WERI-Rb-1 (cell line): ENCODE results near the gene ZNF606.
A peak's percentile ranks its signal among the peaks of the same experiment; 100 is the strongest.

Source experiments
- DNase-seq: peaks from one replicate; pipeline ENCODE4 v3.0.0-alpha.2; 2020
- H3K27ac ChIP-seq: fragments of 250-450 bp; sonication (Bioruptor Pico); 2 replicates; pipeline ENCODE4 v1.5.1; 2020; ENCODE audit warnings: mild to moderate bottlenecking, moderate library complexity
- H3K27me3 ChIP-seq: fragments of 250-450 bp; sonication (Bioruptor Pico); 2 replicates; pipeline ENCODE4 v1.5.1; 2021; ENCODE audit warnings: mild to moderate bottlenecking, low read depth, moderate library complexity; ENCODE audit not compliant: insufficient read depth, severe bottlenecking
- H3K36me3 ChIP-seq: fragments of 250-450 bp; sonication (Bioruptor Pico); 2 replicates; pipeline ENCODE4 v1.5.1; 2020; ENCODE audit warnings: mild to moderate bottlenecking, moderate library complexity
- H3K4me3 ChIP-seq: 2 replicates; pipeline ENCODE4 v1.5.1; 2011; ENCODE audit warnings: low read depth, mild to moderate bottlenecking, control low read depth, low read length
- H3K9me3 ChIP-seq: fragments of 250-450 bp; sonication (Bioruptor Pico); 2 replicates; pipeline ENCODE4 v1.5.1; 2021; ENCODE audit warnings: mild to moderate bottlenecking, moderate library complexity; ENCODE audit not compliant: severe bottlenecking
- CTCF ChIP-seq: IDR thresholded peaks from 2 replicates; pipeline ENCODE4 v1.5.1; 2011; ENCODE audit warnings: low read depth, mild to moderate bottlenecking, control low read depth, inconsistent platforms, low read length

The ZNF606 gene

GRCh38 chr19:57954996-57955395 lies 47.6 kb downstream of the ZNF606 start:
- H3K36me3 ChIP-seq: no peaks in the 10 kb centered on the region
- no peak for DNase-seq
- TF ChIP-seq CTCF: no peak
- no peaks in the 10 kb centered on the region for H3K27me3 ChIP-seq
- H3K4me3 ChIP-seq: no peak overlapping the region
- no peak overlapping the region for H3K27ac ChIP-seq
- peaks cover 8% of the 10 kb centered on the region for H3K9me3 ChIP-seq

GRCh38 chr19:57949702-57950101 lies 52.9 kb downstream of the ZNF606 start:
- no peak overlapping the region for H3K27ac ChIP-seq
- peaks cover 10% of the 10 kb centered on the region for H3K9me3 ChIP-seq

GRCh38 chr19:57949296-57949695 lies 53.3 kb downstream of the ZNF606 start:
- DNase-seq: no peak
- H3K4me3 ChIP-seq: no peak overlapping the region
- no peak for TF ChIP-seq CTCF
- H3K36me3 ChIP-seq: peaks cover 8% of the 10 kb centered on the region
- peaks cover 10% of the 10 kb centered on the region for H3K9me3 ChIP-seq
- H3K27me3 ChIP-seq: no peaks in the 10 kb centered on the region
- no peak overlapping the region for H3K27ac ChIP-seq

More at GRCh38 chr19:57949702-57950101, 52.9 kb downstream of the ZNF606 start:
- Histone ChIP-seq H3K4me3 (no peak overlapping the region), H3K36me3 (peaks cover 6% of the 10 kb centered on the region; the same call in 1 of the 2 replicates), H3K27me3 (no peaks in the 10 kb centered on the region)
- no peak for TF ChIP-seq CTCF
- no peak for DNase-seq

- Histone ChIP-seq H3K27ac (peak within 1 kb of the TSS; percentile 84), H3K9me3 (peaks cover 10% of the 10 kb centered on the region), H3K4me3 (peak within 1 kb of the TSS; percentile 85), H3K36me3 (peaks cover 25% of the 10 kb centered on the region), H3K27me3 (no peaks in the 10 kb centered on the region)
- DNase-seq: peak; percentile 98
- peak; percentile 60 for TF ChIP-seq CTCF
Observed at GRCh38 chr19:57947419-57948134, 55.0 kb downstream of the ZNF606 start, which contains the start of gene ZNF256. Gene ZNF256 (minus strand): TSS chr19:57947706. CDS start chr19:57947474, 232 bp downstream.

- H3K27ac ChIP-seq: peak overlapping the region; percentile 84
- H3K27me3 ChIP-seq: no peaks in the 10 kb centered on the region
- H3K36me3 ChIP-seq: peaks cover 31% of the 10 kb centered on the region
- H3K9me3 ChIP-seq: peaks cover 10% of the 10 kb centered on the region
- H3K4me3 ChIP-seq: peak overlapping the region; percentile 85
- no peak for TF ChIP-seq CTCF
- no peak for DNase-seq
Observed at GRCh38 chr19:57947088-57947418, 55.6 kb downstream of the ZNF606 start.

- Histone ChIP-seq H3K36me3 (peaks cover 38% of the 10 kb centered on the region), H3K27me3 (no peaks in the 10 kb centered on the region), H3K4me3 (peak overlapping the region; percentile 85), H3K9me3 (peaks cover 10% of the 10 kb centered on the region), H3K27ac (no peak overlapping the region)
- DNase-seq: no peak
- no peak for TF ChIP-seq CTCF
Observed at GRCh38 chr19:57946316-57946715, 56.3 kb downstream of the ZNF606 start.
